KMS-11 (cell line): Measurements from ENCODE around the gene PRKCE.
A peak's percentile ranks its signal among the peaks of the same experiment; 100 is the strongest.

ENCODE experiments used
- H2AFZ ChIP-seq: fragments of 200-600 bp; sonication (generic); 2 replicates; pipeline ENCODE4 v1.6.1; 2016; ENCODE audit warnings: antibody characterized with exemption, mixed run types, low read depth
- H3K27ac ChIP-seq: fragments of 200-600 bp; sonication (generic); 2 replicates; pipeline ENCODE4 v1.6.1; 2016; ENCODE audit warnings: mild to moderate bottlenecking, mixed run types
- H3K27me3 ChIP-seq: fragments of 200-600 bp; sonication (generic); 2 replicates; pipeline ENCODE4 v1.6.1; 2017; ENCODE audit warnings: mild to moderate bottlenecking, low read depth, mixed run types, moderate library complexity; ENCODE audit not compliant: insufficient read depth
- H3K36me3 ChIP-seq: fragments of 200-600 bp; sonication (generic); 2 replicates; pipeline ENCODE4 v1.6.1; 2017; ENCODE audit warnings: mild to moderate bottlenecking, mixed run types; ENCODE audit not compliant: insufficient read depth
- H3K4me1 ChIP-seq: fragments of 200-600 bp; sonication (generic); 2 replicates; pipeline ENCODE4 v1.6.1; 2016; ENCODE audit warnings: mild to moderate bottlenecking, low read depth, mixed run types; ENCODE audit not compliant: poor library complexity, severe bottlenecking
- H3K4me2 ChIP-seq: fragments of 200-600 bp; sonication (generic); 2 replicates; pipeline ENCODE4 v1.7.0; 2016; ENCODE audit warnings: mild to moderate bottlenecking, mixed run types
- H3K4me3 ChIP-seq: fragments of 200-600 bp; sonication (generic); IDR thresholded peaks from 2 replicates; pipeline ENCODE4 v1.6.1; 2017; ENCODE audit warnings: low read depth, low read length, mixed read lengths; ENCODE audit not compliant: insufficient read depth
- H3K79me2 ChIP-seq: fragments of 200-600 bp; sonication (generic); 2 replicates; pipeline ENCODE4 v1.6.1; 2016; ENCODE audit warnings: low read depth, mixed run types; ENCODE audit not compliant: insufficient read depth
- H3K9ac ChIP-seq: fragments of 200-600 bp; sonication (generic); 2 replicates; pipeline ENCODE4 v1.6.1; 2016; ENCODE audit warnings: mild to moderate bottlenecking, mixed run types
- H4K20me1 ChIP-seq: fragments of 200-600 bp; sonication (generic); 2 replicates; pipeline ENCODE4 v1.6.1; 2016; ENCODE audit warnings: mild to moderate bottlenecking, mixed run types; ENCODE audit not compliant: insufficient read depth
- TF ChIP-seq, protein P1 (sequence below): fragments of 200-600 bp; sonication (generic); conservative IDR thresholded peaks from 2 replicates; pipeline ENCODE4 v1.6.1; 2017; ENCODE audit warnings: low read depth, mild to moderate bottlenecking, antibody characterized with exemption, low read length, moderate library complexity, mixed read lengths

PRKCE gene

DNA sequence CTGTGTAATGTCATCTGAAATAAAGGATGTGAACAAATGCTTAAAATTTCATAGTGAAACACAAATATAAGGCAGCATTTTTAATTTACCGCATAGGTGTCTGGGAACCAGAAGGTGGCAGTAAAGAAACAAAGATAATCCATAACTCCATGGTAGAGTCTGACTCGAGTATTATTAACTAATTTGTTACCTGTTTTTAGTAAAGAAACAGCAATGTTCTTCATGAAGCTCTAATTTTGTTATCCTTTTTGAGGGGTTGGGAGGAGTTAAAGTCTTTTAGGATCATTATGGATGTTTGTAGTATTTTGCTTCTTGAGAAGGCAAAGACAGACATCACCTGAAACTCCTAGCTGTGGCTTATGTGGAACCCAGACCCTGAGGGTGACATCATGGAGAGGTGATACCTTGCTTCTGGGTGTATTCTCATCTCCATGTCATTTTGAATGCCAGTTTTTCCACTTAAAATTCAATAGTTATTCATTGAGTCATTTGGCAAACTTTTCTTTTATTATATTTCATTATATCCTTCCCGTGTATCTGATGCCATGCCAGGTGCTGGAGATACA, 359.5 kb downstream of the PRKCE start:
- TF ChIP-seq, protein P1, sequence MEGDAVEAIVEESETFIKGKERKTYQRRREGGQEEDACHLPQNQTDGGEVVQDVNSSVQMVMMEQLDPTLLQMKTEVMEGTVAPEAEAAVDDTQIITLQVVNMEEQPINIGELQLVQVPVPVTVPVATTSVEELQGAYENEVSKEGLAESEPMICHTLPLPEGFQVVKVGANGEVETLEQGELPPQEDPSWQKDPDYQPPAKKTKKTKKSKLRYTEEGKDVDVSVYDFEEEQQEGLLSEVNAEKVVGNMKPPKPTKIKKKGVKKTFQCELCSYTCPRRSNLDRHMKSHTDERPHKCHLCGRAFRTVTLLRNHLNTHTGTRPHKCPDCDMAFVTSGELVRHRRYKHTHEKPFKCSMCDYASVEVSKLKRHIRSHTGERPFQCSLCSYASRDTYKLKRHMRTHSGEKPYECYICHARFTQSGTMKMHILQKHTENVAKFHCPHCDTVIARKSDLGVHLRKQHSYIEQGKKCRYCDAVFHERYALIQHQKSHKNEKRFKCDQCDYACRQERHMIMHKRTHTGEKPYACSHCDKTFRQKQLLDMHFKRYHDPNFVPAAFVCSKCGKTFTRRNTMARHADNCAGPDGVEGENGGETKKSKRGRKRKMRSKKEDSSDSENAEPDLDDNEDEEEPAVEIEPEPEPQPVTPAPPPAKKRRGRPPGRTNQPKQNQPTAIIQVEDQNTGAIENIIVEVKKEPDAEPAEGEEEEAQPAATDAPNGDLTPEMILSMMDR: peak; percentile 79
- Histone ChIP-seq H3K79me2 (no peaks in the 10 kb centered on the region), H3K4me3 (no peak overlapping the region), H3K4me1 (no peaks in the 10 kb centered on the region), H3K9ac (no peak overlapping the region), H2AFZ (no peak overlapping the region), H4K20me1 (no peaks in the 10 kb centered on the region), H3K36me3 (no peaks in the 10 kb centered on the region), H3K27me3 (no peaks in the 10 kb centered on the region), H3K4me2 (no peak overlapping the region), H3K27ac (no peak overlapping the region)

DNA sequence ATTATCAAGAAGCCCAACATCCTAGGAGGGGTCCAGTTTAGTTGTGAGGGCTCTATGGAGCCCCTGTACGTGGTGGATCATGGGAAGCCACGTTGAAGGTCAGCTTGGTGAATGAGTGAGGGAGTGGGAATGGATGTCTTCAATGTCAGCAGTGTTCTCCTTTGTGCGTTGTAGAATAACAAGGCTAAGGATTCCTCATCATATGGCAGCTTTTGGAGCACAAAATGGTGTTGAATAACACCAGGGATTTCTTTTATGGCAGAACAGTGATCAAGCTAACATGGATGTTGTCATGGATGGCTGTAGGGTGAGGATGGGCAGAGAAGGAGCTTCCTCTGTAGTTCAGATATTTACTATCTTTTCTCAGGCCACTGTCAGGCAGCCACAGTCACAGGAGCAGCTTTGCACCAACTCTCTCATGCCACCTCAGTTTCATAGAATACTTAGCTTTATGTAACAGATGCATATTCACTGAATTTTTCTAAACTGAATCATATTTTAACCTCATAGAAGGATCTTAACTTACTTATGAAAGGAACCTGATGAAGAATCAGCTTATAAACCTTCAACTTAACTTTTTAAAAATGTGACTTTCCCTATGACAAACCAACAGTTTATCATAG, 361.3 kb downstream of the PRKCE start:
- Histone ChIP-seq H2AFZ (no peak overlapping the region), H3K36me3 (no peaks in the 10 kb centered on the region), H3K9ac (no peak overlapping the region), H3K27me3 (no peaks in the 10 kb centered on the region), H3K27ac (no peak overlapping the region), H3K4me1 (no peaks in the 10 kb centered on the region), H3K4me2 (no peak overlapping the region), H4K20me1 (no peaks in the 10 kb centered on the region), H3K4me3 (no peak overlapping the region), H3K79me2 (no peaks in the 10 kb centered on the region)
- TF ChIP-seq, protein P1: no peak

DNA sequence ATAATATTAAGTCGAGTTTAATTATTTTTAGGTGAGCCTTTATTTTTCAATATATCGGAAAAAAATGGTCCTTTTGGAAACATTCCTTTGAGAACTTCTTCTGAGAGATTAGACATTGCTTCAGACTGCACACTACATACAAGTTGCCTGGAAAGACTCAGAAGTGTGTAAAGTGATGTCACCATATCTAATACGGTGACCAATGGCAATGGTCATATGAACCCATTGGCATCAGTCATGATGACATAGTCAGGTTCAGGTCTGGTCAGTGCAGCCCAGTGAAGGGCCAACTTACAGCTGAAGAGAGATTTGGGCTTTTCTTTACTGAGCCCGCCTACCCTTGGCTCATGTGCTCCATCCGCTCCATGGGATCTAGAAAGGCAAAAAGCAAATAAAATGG, 362.3 kb downstream of the PRKCE start:
- no peaks in the 10 kb centered on the region for H3K36me3 ChIP-seq
- no peaks in the 10 kb centered on the region for H3K4me1 ChIP-seq
- TF ChIP-seq, protein P1: no peak
- no peaks in the 10 kb centered on the region for H3K79me2 ChIP-seq
- no peak overlapping the region for H3K4me2 ChIP-seq
- no peak overlapping the region for H3K9ac ChIP-seq
- H3K4me3 ChIP-seq: no peak overlapping the region
- H3K27me3 ChIP-seq: no peaks in the 10 kb centered on the region
- H2AFZ ChIP-seq: no peak overlapping the region
- no peaks in the 10 kb centered on the region for H4K20me1 ChIP-seq
- no peak overlapping the region for H3K27ac ChIP-seq

DNA sequence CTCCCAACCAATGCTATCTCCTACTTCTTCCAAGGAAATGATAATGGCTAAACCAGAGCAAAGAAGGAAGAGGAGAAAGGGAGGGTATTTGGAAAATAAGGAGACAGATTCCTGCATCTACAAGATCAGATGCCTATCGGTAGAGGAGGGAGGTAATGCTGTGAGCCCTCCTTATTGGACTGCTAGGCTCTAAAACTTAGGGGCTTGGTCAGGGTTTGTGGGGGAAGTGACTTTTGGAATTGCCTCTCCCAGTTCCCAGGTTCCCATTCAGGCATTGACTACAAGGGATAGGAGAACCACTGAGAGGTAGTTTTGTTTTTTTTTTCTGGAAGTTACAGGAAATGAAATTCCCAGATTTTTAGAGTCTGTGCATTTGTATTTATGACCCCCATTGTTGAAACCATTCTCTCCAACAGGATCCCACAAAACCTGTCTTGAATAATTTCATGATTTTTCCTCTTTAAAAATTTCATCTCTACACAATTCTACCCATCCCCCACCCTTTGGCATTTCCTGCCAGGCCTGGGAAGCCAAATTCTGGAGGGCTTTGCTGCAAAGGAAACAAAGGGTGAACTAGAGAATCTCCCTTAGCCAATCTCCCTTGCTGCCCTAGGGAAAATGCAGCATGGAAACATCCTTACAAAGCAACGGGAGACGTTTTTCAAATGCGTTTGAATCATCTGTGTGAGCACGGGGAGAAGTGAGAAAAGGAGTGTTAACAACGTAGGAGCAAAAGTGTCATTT, 363.6 kb downstream of the PRKCE start:
- Histone ChIP-seq H3K79me2 (no peaks in the 10 kb centered on the region), H3K36me3 (no peaks in the 10 kb centered on the region), H2AFZ (no peak overlapping the region), H3K27me3 (no peaks in the 10 kb centered on the region), H3K27ac (no peak overlapping the region), H3K4me3 (no peak overlapping the region), H3K4me1 (no peaks in the 10 kb centered on the region), H3K4me2 (no peak overlapping the region), H4K20me1 (no peaks in the 10 kb centered on the region), H3K9ac (no peak overlapping the region)
- TF ChIP-seq, protein P1: no peak
